ENCODE measurements around the gene WDR87. TPM values are rescaled to one million over a fixed set of nuclear protein-coding genes. Genes with fewer than 3 reads are reported as not detected.

Gene WDR87
- total and polyA plus RNA-seq, 9 of the 15 experiments (the other 6 are each of a cell fraction or from before 2014, with no cell fraction given): not detected

DNA sequence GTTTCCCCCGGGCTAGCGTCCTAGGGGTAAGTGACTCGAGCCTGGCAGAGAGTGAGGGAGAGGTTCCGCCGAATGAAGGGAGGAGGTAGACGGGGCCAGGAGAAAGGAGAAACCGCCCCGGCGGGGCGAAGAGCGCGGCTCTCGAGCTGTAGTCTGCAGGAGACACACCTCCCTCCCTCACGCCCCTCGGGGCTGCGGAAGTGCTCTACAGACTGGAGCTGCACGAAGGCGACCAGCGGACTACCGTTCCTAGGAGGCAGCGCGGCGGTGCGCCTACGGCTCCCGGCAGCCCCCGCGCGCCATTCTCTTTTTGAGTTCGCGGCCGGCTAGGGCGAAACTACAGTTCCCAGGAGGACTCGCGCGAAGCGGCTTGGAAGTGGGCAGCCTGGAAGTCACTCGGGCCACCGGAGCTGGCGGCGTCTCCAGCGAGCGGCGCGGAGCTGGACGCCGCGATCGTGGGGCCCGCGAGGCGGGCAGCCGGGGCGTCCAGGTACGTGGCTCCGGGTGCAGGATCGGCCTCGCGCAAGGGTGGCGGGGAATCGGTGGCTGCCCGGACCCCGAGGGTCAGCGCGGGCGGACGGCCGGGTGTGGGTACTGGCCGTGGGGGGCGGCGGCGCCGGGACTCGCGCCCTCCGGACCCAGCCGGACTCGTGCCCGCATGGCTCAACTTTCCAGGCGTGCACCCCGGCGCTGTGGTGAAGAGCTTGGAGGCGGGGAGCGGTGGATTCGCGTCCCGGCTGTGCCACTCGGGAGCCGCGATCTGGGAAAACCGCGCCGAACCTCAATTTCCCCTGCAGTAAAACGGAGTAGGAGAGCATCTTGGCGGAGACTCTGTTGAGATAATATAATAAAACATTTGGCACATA, 708 bp upstream of the WDR87 start, which contains the start of gene SIPA1L3 (continued):
- TF ChIP-seq UBTF (IDR thresholded peaks at IDR 0.05; ENCODE audit: borderline replicate concordance in 1 of 2, low read depth in 2 of 2, low read length in 2 of 2) (peak in 1 of 2 experiments; percentile 71; a peak in 1 of 4 replicates), KLF13 (tag; IDR thresholded peaks at IDR 0.05; ENCODE audit: borderline replicate concordance, low read depth) (peak; percentile 87), ZNF134 (CRISPR knock-in tag; conservative IDR thresholded peaks at IDR 0.05) (0 out of 2 replicates have a peak, but pooled peaks have one; percentile 8), ZNF232 (CRISPR knock-in tag; IDR thresholded peaks at IDR 0.05) (no peak), KAT7 (CRISPR knock-in tag; IDR thresholded peaks at IDR 0.05; ENCODE audit: borderline replicate concordance) (peak; percentile 44; the same call in 1 of the 2 replicates), NFATC3 (IDR thresholded peaks at IDR 0.05) (no peak), ELK1 (CRISPR knock-in tag; IDR thresholded peaks at IDR 0.05) (no peak), FUS (optimal IDR thresholded peaks at IDR 0.05; ENCODE audit: low read depth, low read length) (peak; percentile 39), AFF1 (IDR thresholded peaks at IDR 0.05; ENCODE audit: low read depth in 1 of 2, partially characterized antibody in 2 of 2) (peak in 1 of 2 experiments; percentile 97), ZKSCAN8 (CRISPR knock-in tag; IDR thresholded peaks at IDR 0.05) (no peak), SMARCB1 (IDR thresholded peaks at IDR 0.05; ENCODE audit: insufficient read length, low read depth) (no peak)
- TF ChIP-seq, protein P1, sequence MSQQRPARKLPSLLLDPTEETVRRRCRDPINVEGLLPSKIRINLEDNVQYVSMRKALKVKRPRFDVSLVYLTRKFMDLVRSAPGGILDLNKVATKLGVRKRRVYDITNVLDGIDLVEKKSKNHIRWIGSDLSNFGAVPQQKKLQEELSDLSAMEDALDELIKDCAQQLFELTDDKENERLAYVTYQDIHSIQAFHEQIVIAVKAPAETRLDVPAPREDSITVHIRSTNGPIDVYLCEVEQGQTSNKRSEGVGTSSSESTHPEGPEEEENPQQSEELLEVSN (IDR thresholded peaks at IDR 0.05; ENCODE audit: borderline replicate concordance in 1 of 2, extremely low read depth in 1 of 2, insufficient read depth in 1 of 2, insufficient read length in 1 of 2, low read depth in 1 of 2, low read length in 1 of 2, poor library complexity in 1 of 2, severe bottlenecking in 1 of 2): peak in 1 of 2 experiments; percentile 50
- TF ChIP-seq, protein P2, sequence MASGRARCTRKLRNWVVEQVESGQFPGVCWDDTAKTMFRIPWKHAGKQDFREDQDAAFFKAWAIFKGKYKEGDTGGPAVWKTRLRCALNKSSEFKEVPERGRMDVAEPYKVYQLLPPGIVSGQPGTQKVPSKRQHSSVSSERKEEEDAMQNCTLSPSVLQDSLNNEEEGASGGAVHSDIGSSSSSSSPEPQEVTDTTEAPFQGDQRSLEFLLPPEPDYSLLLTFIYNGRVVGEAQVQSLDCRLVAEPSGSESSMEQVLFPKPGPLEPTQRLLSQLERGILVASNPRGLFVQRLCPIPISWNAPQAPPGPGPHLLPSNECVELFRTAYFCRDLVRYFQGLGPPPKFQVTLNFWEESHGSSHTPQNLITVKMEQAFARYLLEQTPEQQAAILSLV (tag; IDR thresholded peaks at IDR 0.05): no peak

Measured in K562 (cell line).